ENCODE data around the gene AQP6.

- TF ChIP-seq SIN3A (IDR thresholded peaks at IDR 0.05; ENCODE audit: borderline replicate concordance, insufficient read depth, low read length) (no peak), POLR2AphosphoS5 (IDR thresholded peaks at IDR 0.05; ENCODE audit: low read depth, low read length) (no peak), REST (IDR thresholded peaks at IDR 0.05; ENCODE audit: insufficient read depth in 1 of 2, low read depth in 2 of 2, low read length in 2 of 2) (no peak), TAF1 (IDR thresholded peaks at IDR 0.05; ENCODE audit: borderline replicate concordance, insufficient read depth, low read length) (no peak), FOXP2 (optimal IDR thresholded peaks at IDR 0.05; ENCODE audit: borderline replicate concordance, extremely low read depth, extremely low read length, insufficient read depth) (no peak)
Measured at GRCh38 chr12:49962861-49963765, 9.6 kb upstream of the AQP6 start.
